K562 (cell line): Measurements from ENCODE around the gene CYS1. TPM values are rescaled to one million over a fixed set of nuclear protein-coding genes. Genes with fewer than 3 reads are reported as not detected.
A peak's percentile ranks its signal among the peaks of the same experiment; 100 is the strongest.

Experiments used
- CBX1 ChIP-seq: sonication (generic); IDR thresholded peaks from 2 replicates; pipeline ENCODE4 v1.6.1; 2016; ENCODE audit warnings: antibody characterized with exemption, low read depth, mild to moderate bottlenecking
- CC2D1A ChIP-seq: fragments of 450-650 bp; IDR thresholded peaks from 2 replicates; pipeline ENCODE4 v1.6.1; 2017; ENCODE audit warnings: mild to moderate bottlenecking
- CHD4 ChIP-seq: fragments of 200-600 bp; sonication (generic); IDR thresholded peaks from 3 replicates; pipeline ENCODE4 v1.6.1; 2012; ENCODE audit warnings: low read depth, mild to moderate bottlenecking, mixed read lengths, low read length, inconsistent platforms; ENCODE audit not compliant: insufficient read depth, insufficient replicate concordance, poor library complexity, severe bottlenecking
- CREB5 ChIP-seq: fragments of 250-450 bp; sonication (Bioruptor Pico); IDR thresholded peaks from 2 replicates; pipeline ENCODE4 v1.5.0; 2020; ENCODE audit warnings: mild to moderate bottlenecking
- DPF2 ChIP-seq: fragments of 450-650 bp; IDR thresholded peaks from 2 replicates; pipeline ENCODE4 v1.6.1; 2016
- EHMT2 ChIP-seq: fragments of 450-650 bp; IDR thresholded peaks from 2 replicates; pipeline ENCODE4 v1.6.1; 2018; ENCODE audit warnings: antibody characterized with exemption
- FOS ChIP-seq: IDR thresholded peaks from 3 replicates; pipeline ENCODE4 v1.6.1; 2011; ENCODE audit not compliant: insufficient read length; ENCODE audit errors: extremely low read depth
- KDM2B ChIP-seq: fragments of 250-450 bp; sonication (Bioruptor Pico); IDR thresholded peaks from 2 replicates; pipeline ENCODE4 v1.8.0; 2021; ENCODE audit warnings: mild to moderate bottlenecking, moderate library complexity
- KLF10 ChIP-seq: fragments of 250-450 bp; sonication (Bioruptor Pico); IDR thresholded peaks from 2 replicates; pipeline ENCODE4 v1.6.1; 2021; ENCODE audit warnings: matching md5 sums
- KLF13 ChIP-seq: fragments of 450-650 bp; IDR thresholded peaks from 2 replicates; pipeline ENCODE4 v1.6.1; 2016; ENCODE audit warnings: missing genetic modification characterization, low read depth, mild to moderate bottlenecking, missing compliant biosample characterization, moderate library complexity, borderline replicate concordance
- KLF6 ChIP-seq: fragments of 250-450 bp; sonication (Bioruptor Pico); IDR thresholded peaks from 2 replicates; pipeline ENCODE4 v1.4.0; 2020; ENCODE audit warnings: mild to moderate bottlenecking, moderate library complexity, borderline replicate concordance
- MYNN ChIP-seq, 2 experiments: sonication (generic); formaldehyde crosslinking in 1 of 2; IDR thresholded peaks; 2 replicates each; pipeline versions ENCODE4 v1.5.0 to v1.6.1; 2016 to 2020; ENCODE audit warnings: antibody characterized with exemption in 1 of 2, missing genetic modification reagents in 1 of 2
- NFATC3 ChIP-seq: fragments of 450-650 bp; IDR thresholded peaks from 2 replicates; pipeline ENCODE4 v1.6.1; 2017; ENCODE audit warnings: mild to moderate bottlenecking
- PYGO2 ChIP-seq: fragments of 450-650 bp; IDR thresholded peaks from 2 replicates; pipeline ENCODE4 v1.6.1; 2016; ENCODE audit warnings: mild to moderate bottlenecking, missing genetic modification characterization, moderate library complexity, missing compliant biosample characterization
- RBM14 ChIP-seq: fragments of 200-400 bp; formaldehyde crosslinking; IDR thresholded peaks from 2 replicates; pipeline ENCODE4 v1.6.1; 2018; ENCODE audit warnings: low read depth, mild to moderate bottlenecking, low read length, moderate library complexity, borderline replicate concordance; ENCODE audit not compliant: insufficient read depth
- RNF2 ChIP-seq: sonication (generic); IDR thresholded peaks from 2 replicates; pipeline ENCODE4 v1.6.1; 2016
- SMAD4 ChIP-seq: fragments of 250-450 bp; sonication (Bioruptor Pico); conservative IDR thresholded peaks from 2 replicates; pipeline ENCODE4 v1.8.0; 2021; ENCODE audit warnings: inconsistent platforms, mild to moderate bottlenecking, moderate library complexity
- SMARCE1 ChIP-seq: fragments of 450-650 bp; IDR thresholded peaks from 2 replicates; pipeline ENCODE4 v1.7.1; 2016; ENCODE audit warnings: mild to moderate bottlenecking
- SNRNP70 ChIP-seq: fragments of 200-400 bp; formaldehyde crosslinking; optimal IDR thresholded peaks from 2 replicates; pipeline ENCODE3; 2017; ENCODE audit warnings: low read depth, low read length
- SP2 ChIP-seq: IDR thresholded peaks from 2 replicates; pipeline ENCODE4 v1.6.1; 2011; ENCODE audit warnings: mild to moderate bottlenecking, low read depth, low read length, moderate library complexity; ENCODE audit not compliant: poor library complexity, severe bottlenecking; ENCODE audit errors: extremely low read depth
- SRSF1 ChIP-seq: fragments of 200-400 bp; formaldehyde crosslinking; IDR thresholded peaks from 2 replicates; pipeline ENCODE4 v1.6.1; 2017; ENCODE audit warnings: mild to moderate bottlenecking, low read depth, low read length, moderate library complexity
- TCF7 ChIP-seq: sonication (generic); IDR thresholded peaks from 2 replicates; pipeline ENCODE4 v1.6.1; 2016; ENCODE audit warnings: antibody characterized with exemption, borderline replicate concordance
- TOE1 ChIP-seq, 2 experiments: fragments of 450-650 bp in 1 of 2; sonication (generic) in 1 of 2; formaldehyde crosslinking in 1 of 2; IDR thresholded peaks; 2 replicates each; pipeline versions ENCODE4 v1.7.1 to v1.8.0; 2016 to 2022; ENCODE audit warnings: borderline replicate concordance in 2 of 2, mild to moderate bottlenecking in 2 of 2, antibody characterized with exemption in 1 of 2, inconsistent platforms in 1 of 2, low read depth in 1 of 2, missing genetic modification reagents in 1 of 2, moderate library complexity in 1 of 2
- XRCC5 ChIP-seq: fragments of 200-400 bp; formaldehyde crosslinking; IDR thresholded peaks from 2 replicates; pipeline ENCODE4 v1.6.1; 2017; ENCODE audit warnings: low read depth, mild to moderate bottlenecking, low read length
- ZNF592 ChIP-seq: fragments of 450-650 bp; IDR thresholded peaks from 2 replicates; pipeline ENCODE4 v1.6.1; 2017; ENCODE audit warnings: antibody characterized with exemption, mild to moderate bottlenecking
- polyA plus RNA-seq, 8 experiments: library from polyadenylated mRNA; depleted of rRNA in 4 of 8; stranded (reverse) in 5 of 8; unstranded in 3 of 8; fragments of >200 nt; fragmentation: Nextera tagmentation in 2 of 8; fragmentation: Illumina TruSeq in 1 of 8; extraction: Ambion mirVana in 2 of 8; extraction: Trizol in 1 of 8; gene quantifications; 2 replicates each; pipeline versions ENCODE4 v1.2.1 to v1.2.3, GENCODE V29; 2011 to 2014; ENCODE audit warnings: inconsistent platforms in 1 of 8, missing spikeins in 1 of 8
- total RNA-seq, 7 experiments: library from RNA; depleted of rRNA in 6 of 7; stranded (reverse); fragments of >200 nt in 6 of 7; fragmentation: Illumina TruSeq in 2 of 7; extraction: Trizol in 2 of 7; gene quantifications; 2 replicates each; pipeline versions ENCODE4 v1.2.1 to v1.2.3, GENCODE V29; 2011 to 2021; ENCODE audit warnings: low replicate concordance in 1 of 7

CYS1 gene
- total and polyA plus RNA-seq, 9 of the 15 experiments (the other 6 are each of a cell fraction or from before 2014, with no cell fraction given): 0.11 to 0.13 TPM; not detected in 7

GRCh38 chr2:10119601-10120157, 39.5 kb upstream of the CYS1 start (continued):
- TF ChIP-seq EHMT2 (0 out of 2 replicates have a peak, but pooled peaks have one; percentile 18), CBX1 (no peak; the same call in 1 of the 2 replicates), CREB5 (no peak), RBM14 (no peak), SP2 (no peak), KLF13 (tag) (no peak), KLF10 (CRISPR knock-in tag) (no peak), CHD4 (no peak), FOS (no peak), KDM2B (CRISPR knock-in tag) (no peak), DPF2 (0 out of 2 replicates have a peak, but pooled peaks have one; percentile 18), MYNN (IDR thresholded peaks at IDR 0.05) (no peak), MYNN (CRISPR knock-in tag; IDR thresholded peaks at IDR 0.05) (no peak), PYGO2 (tag) (no peak), KLF6 (CRISPR knock-in tag) (no peak), ZNF592 (peak; percentile 10), TCF7 (no peak), SMAD4 (CRISPR knock-in tag) (0 out of 2 replicates have a peak, but pooled peaks have one; percentile 59), RNF2 (no peak), TOE1 (IDR thresholded peaks at IDR 0.05; ENCODE audit: borderline replicate concordance) (peak; percentile 18; the same call in 1 of the 2 replicates), TOE1 (CRISPR knock-in tag; IDR thresholded peaks at IDR 0.05; ENCODE audit: borderline replicate concordance, low read depth) (no peak), XRCC5 (no peak), SMARCE1 (no peak), CC2D1A (peak; percentile 30; the same call in 1 of the 2 replicates), SRSF1 (no peak), NFATC3 (no peak), SNRNP70 (no peak)
